H1 (cell line): Measurements from ENCODE around the gene REPIN1. TPM values are rescaled to one million over a fixed set of nuclear protein-coding genes. Genes with fewer than 3 reads are reported as not detected.

ENCODE experiments used
- CHD7 ChIP-seq: fragments of 300-600 bp; sonication (generic); IDR thresholded peaks from 2 replicates; pipeline ENCODE4 v1.7.1; 2012; ENCODE audit warnings: low read length, moderate library complexity, mild to moderate bottlenecking, inconsistent platforms; ENCODE audit not compliant: insufficient replicate concordance
- CREB1 ChIP-seq: IDR thresholded peaks from 2 replicates; pipeline ENCODE4 v1.6.1; 2012; ENCODE audit warnings: inconsistent platforms
- HDAC2 ChIP-seq, 2 experiments: fragments of 300-600 bp in 1 of 2; sonication (generic) in 1 of 2; IDR thresholded peaks; 2 replicates each; pipeline ENCODE4 v1.6.1; 2011 to 2012; ENCODE audit warnings: low read depth in 2 of 2, low read length in 2 of 2, mild to moderate bottlenecking in 2 of 2, moderate library complexity in 2 of 2, borderline replicate concordance in 1 of 2, inconsistent platforms in 1 of 2
- KDM5A ChIP-seq: fragments of 200-600 bp; IDR thresholded peaks from 2 replicates; pipeline ENCODE4 v1.7.1; 2012; ENCODE audit warnings: mild to moderate bottlenecking, low read length, inconsistent platforms, mixed read lengths
- PHF8 ChIP-seq: fragments of 200-600 bp; sonication (generic); conservative IDR thresholded peaks from 2 replicates; pipeline ENCODE4 v1.7.1; 2012; ENCODE audit warnings: low read depth, mild to moderate bottlenecking, inconsistent platforms, low read length, moderate library complexity
- POU5F1 ChIP-seq: IDR thresholded peaks from 2 replicates; pipeline ENCODE4 v1.6.1; 2011; ENCODE audit warnings: low read depth, mild to moderate bottlenecking, low read length, moderate library complexity
- RFX5 ChIP-seq: IDR thresholded peaks from 2 replicates; pipeline ENCODE4 v1.6.1; 2011; ENCODE audit warnings: low read depth, low read length, improper control_type of control experiment, borderline replicate concordance
- SIN3A ChIP-seq, 2 experiments: IDR thresholded peaks in 1 of 2; conservative IDR thresholded peaks in 1 of 2; 2 replicates each; pipeline ENCODE4 v1.6.1; 2011 to 2012; ENCODE audit warnings: low read length in 2 of 2, improper control_type of control experiment in 1 of 2, low read depth in 1 of 2, mild to moderate bottlenecking in 1 of 2
- SP1 ChIP-seq: IDR thresholded peaks from 2 replicates; pipeline ENCODE4 v1.6.1; 2011; ENCODE audit warnings: low read depth, low read length
- polyA plus RNA-seq, 7 experiments: library from polyadenylated mRNA; depleted of rRNA in 3 of 7; stranded (reverse) in 5 of 7; unstranded in 2 of 7; fragments of >200 nt in 5 of 7; fragments of 200-250 nt in 2 of 7; gene quantifications; 1 replicate in 5 of 7; 2 replicates in 1 of 7; 4 replicates in 1 of 7; pipeline versions ENCODE4 v1.2.1 to v1.2.3, GENCODE V29; 2011 to 2013; ENCODE audit warnings: missing spikeins in 2 of 7, mixed read lengths in 2 of 7
- total RNA-seq: library from RNA; stranded (reverse); fragmentation: NEBNext Ultra II Directional; extraction: Animal tissue kit (Norgen Biotek cat#: 25700); gene quantifications from 2 replicates; pipeline ENCODE4 v1.2.1, GENCODE V29; 2021

The REPIN1 gene
- total and polyA plus RNA-seq, 2 of the 8 experiments (the other 6 are each of a cell fraction or from before 2014, with no cell fraction given), result 98.6 to 125 TPM

GRCh38 chr7:150415161-150416153 lies 46.8 kb downstream of the REPIN1 start (continued):
- no peak for TF ChIP-seq CREB1
- TF ChIP-seq CHD7, result no peak
- no peak for TF ChIP-seq SP1
- TF ChIP-seq SIN3A (conservative IDR thresholded peaks at IDR 0.05 in 1 of 2, IDR thresholded peaks at IDR 0.05 in 1 of 2; ENCODE audit: low read depth in 1 of 2, low read length in 2 of 2), result no peak
- no peak for TF ChIP-seq PHF8
- no peak for TF ChIP-seq RFX5
- TF ChIP-seq HDAC2 (IDR thresholded peaks at IDR 0.05; ENCODE audit: borderline replicate concordance in 1 of 2, low read depth in 2 of 2, low read length in 2 of 2), result no peak
- TF ChIP-seq KDM5A, result no peak
- no peak for TF ChIP-seq POU5F1
- TF ChIP-seq, all 59 proteins: peak for 0
